Liver (tissue), 9 donors: ENCODE data around the gene SNRPF. TPM values are rescaled to one million over a fixed set of nuclear protein-coding genes. Genes with fewer than 3 reads are reported as not detected.
A peak's percentile ranks its signal among the peaks of the same experiment; 100 is the strongest.

ENCODE experiments used
- DNase-seq: peaks from one replicate; pipeline ENCODE4 v3.0.0-alpha.2; 2017; ENCODE audit warnings: low spot score
- H3K27ac ChIP-seq, 2 donors: one replicate each; pipeline ENCODE4 v1.7.0; 2013; ENCODE audit warnings: inconsistent platforms in 2 of 2, low read length in 2 of 2, control low read depth in 1 of 2, low read depth in 1 of 2, mild to moderate bottlenecking in 1 of 2
- H3K27me3 ChIP-seq, 4 donors: one replicate each; pipeline versions ENCODE4 v1.6.1 to v1.7.0; 2013; ENCODE audit warnings: low read length in 3 of 4, inconsistent platforms in 1 of 4, mild to moderate bottlenecking in 1 of 4, moderate library complexity in 1 of 4; ENCODE audit not compliant: control insufficient read depth in 4 of 4, insufficient read depth in 4 of 4
- H3K36me3 ChIP-seq, 4 donors: one replicate each; pipeline versions ENCODE4 v1.6.1 to v1.7.0; 2013; ENCODE audit warnings: low read length in 3 of 4, mild to moderate bottlenecking in 3 of 4, low read depth in 1 of 4, moderate library complexity in 1 of 4; ENCODE audit not compliant: control insufficient read depth in 4 of 4, insufficient read depth in 3 of 4
- H3K4me1 ChIP-seq, 4 donors: one replicate each; pipeline versions ENCODE4 v1.6.1 to v1.7.0; 2013; ENCODE audit warnings: low read length in 3 of 4, mild to moderate bottlenecking in 3 of 4, moderate library complexity in 1 of 4; ENCODE audit not compliant: control insufficient read depth in 4 of 4, insufficient read depth in 4 of 4
- H3K4me3 ChIP-seq, 3 donors: one replicate each; pipeline versions ENCODE4 v1.6.1 to v1.7.0; 2013; ENCODE audit warnings: low read length in 3 of 3, control low read depth in 1 of 3, low read depth in 1 of 3, mild to moderate bottlenecking in 1 of 3
- H3K9ac ChIP-seq, 2 donors: one replicate each; pipeline ENCODE4 v1.7.0; 2013; ENCODE audit warnings: low read length in 2 of 2, mild to moderate bottlenecking in 2 of 2, moderate library complexity in 2 of 2, control low read depth in 1 of 2, low read depth in 1 of 2
- H3K9me3 ChIP-seq, 4 donors: one replicate each; pipeline versions ENCODE4 v1.6.1 to v1.7.0; 2013; ENCODE audit warnings: low read length in 3 of 4; ENCODE audit not compliant: control insufficient read depth in 4 of 4
- ATF3 ChIP-seq: IDR thresholded peaks from 2 replicates; pipeline ENCODE4 v1.6.1; 2016; ENCODE audit warnings: antibody characterized with exemption
- CTCF ChIP-seq: fragments of 150-350 bp; IDR thresholded peaks from 2 replicates; pipeline ENCODE4 v1.5.1; 2017; ENCODE audit warnings: improper control_type of control experiment, low read depth, low read length; ENCODE audit not compliant: missing input control
- EGR1 ChIP-seq, 2 donors: IDR thresholded peaks; 2 replicates each; pipeline ENCODE4 v1.6.1; 2016 to 2018; ENCODE audit warnings: antibody characterized with exemption in 2 of 2, low read depth in 2 of 2
- FOXA1 ChIP-seq: IDR thresholded peaks from 2 replicates; pipeline ENCODE4 v1.6.1; 2016; ENCODE audit warnings: antibody characterized with exemption
- FOXA2 ChIP-seq: IDR thresholded peaks from 2 replicates; pipeline ENCODE4 v1.6.1; 2016; ENCODE audit warnings: antibody characterized with exemption
- GABPA ChIP-seq, 2 donors: IDR thresholded peaks in 1 of 2; conservative IDR thresholded peaks in 1 of 2; 2 replicates each; pipeline ENCODE4 v1.6.1; 2016; ENCODE audit warnings: antibody characterized with exemption in 2 of 2, mild to moderate bottlenecking in 1 of 2, moderate library complexity in 1 of 2
- HNF4A ChIP-seq, 2 donors: conservative IDR thresholded peaks; 2 replicates each; pipeline ENCODE4 v1.6.1; 2016; ENCODE audit warnings: antibody characterized with exemption in 2 of 2, mild to moderate bottlenecking in 2 of 2
- HNF4G ChIP-seq: IDR thresholded peaks from 2 replicates; pipeline ENCODE4 v1.6.1; 2016; ENCODE audit warnings: antibody characterized with exemption
- JUND ChIP-seq, 2 donors: IDR thresholded peaks; 2 replicates each; pipeline ENCODE4 v1.6.1; 2016; ENCODE audit warnings: antibody characterized with exemption in 2 of 2
- MAX ChIP-seq: IDR thresholded peaks from 2 replicates; pipeline ENCODE4 v1.6.1; 2016; ENCODE audit warnings: antibody characterized with exemption
- NR2F2 ChIP-seq: IDR thresholded peaks from 2 replicates; pipeline ENCODE4 v1.6.1; 2016; ENCODE audit warnings: antibody characterized with exemption
- RAD21 ChIP-seq, 2 donors: IDR thresholded peaks; 2 replicates each; pipeline ENCODE4 v1.6.1; 2016; ENCODE audit warnings: antibody characterized with exemption in 2 of 2, mild to moderate bottlenecking in 2 of 2
- RXRA ChIP-seq, 2 donors: IDR thresholded peaks; 2 replicates each; pipeline ENCODE4 v1.6.1; 2017 to 2018; ENCODE audit warnings: antibody characterized with exemption in 2 of 2, mild to moderate bottlenecking in 1 of 2
- SP1 ChIP-seq: IDR thresholded peaks from 2 replicates; pipeline ENCODE4 v1.6.1; 2018; ENCODE audit warnings: antibody characterized with exemption, mild to moderate bottlenecking
- TAF1 ChIP-seq: conservative IDR thresholded peaks from 2 replicates; pipeline ENCODE4 v1.6.1; 2016; ENCODE audit warnings: antibody characterized with exemption, mild to moderate bottlenecking
- YY1 ChIP-seq: IDR thresholded peaks from 2 replicates; pipeline ENCODE4 v1.6.1; 2016; ENCODE audit warnings: antibody characterized with exemption, mild to moderate bottlenecking
- WGBS: extraction: QIAGEN DNeasy Blood & Tissue Kit; methylation state at CpG from one replicate; pipeline ENCODE4 v1.1.7; 2013; 5-methylcytosine and 5-hydroxymethylcytosine counted together
- polyA plus RNA-seq, 2 donors: library from polyadenylated mRNA; stranded (reverse) in 1 of 2; unstranded in 1 of 2; fragments of 200-250 nt in 1 of 2; fragments of >200 nt in 1 of 2; fragmentation: Nextera tagmentation in 1 of 2; extraction: Ambion mirVana in 1 of 2; gene quantifications; one replicate each; pipeline versions ENCODE4 v1.2.1 to v1.2.3, GENCODE V29; 2013 to 2015
- total RNA-seq, 2 donors: library from RNA; depleted of rRNA; stranded (reverse); fragments of >200 nt; gene quantifications; one replicate each; pipeline ENCODE4 v1.2.3, GENCODE V29; 2014
- TF ChIP-seq, protein P1 (sequence below): IDR thresholded peaks from 2 replicates; pipeline ENCODE4 v1.6.1; 2016; ENCODE audit warnings: antibody characterized with exemption
- TF ChIP-seq, protein P2 (sequence below): IDR thresholded peaks from 2 replicates; pipeline ENCODE4 v1.6.1; 2016; ENCODE audit warnings: antibody characterized with exemption, mild to moderate bottlenecking
- donor health status: healthy.
- donor health status: healthy.
- donor health status: healthy.
- donor health status: healthy.
- donor health status: healthy.

The SNRPF gene
- total and polyA plus RNA-seq, 4 donors, result 5.4 to 35.9 (median 12.4) TPM

DNA sequence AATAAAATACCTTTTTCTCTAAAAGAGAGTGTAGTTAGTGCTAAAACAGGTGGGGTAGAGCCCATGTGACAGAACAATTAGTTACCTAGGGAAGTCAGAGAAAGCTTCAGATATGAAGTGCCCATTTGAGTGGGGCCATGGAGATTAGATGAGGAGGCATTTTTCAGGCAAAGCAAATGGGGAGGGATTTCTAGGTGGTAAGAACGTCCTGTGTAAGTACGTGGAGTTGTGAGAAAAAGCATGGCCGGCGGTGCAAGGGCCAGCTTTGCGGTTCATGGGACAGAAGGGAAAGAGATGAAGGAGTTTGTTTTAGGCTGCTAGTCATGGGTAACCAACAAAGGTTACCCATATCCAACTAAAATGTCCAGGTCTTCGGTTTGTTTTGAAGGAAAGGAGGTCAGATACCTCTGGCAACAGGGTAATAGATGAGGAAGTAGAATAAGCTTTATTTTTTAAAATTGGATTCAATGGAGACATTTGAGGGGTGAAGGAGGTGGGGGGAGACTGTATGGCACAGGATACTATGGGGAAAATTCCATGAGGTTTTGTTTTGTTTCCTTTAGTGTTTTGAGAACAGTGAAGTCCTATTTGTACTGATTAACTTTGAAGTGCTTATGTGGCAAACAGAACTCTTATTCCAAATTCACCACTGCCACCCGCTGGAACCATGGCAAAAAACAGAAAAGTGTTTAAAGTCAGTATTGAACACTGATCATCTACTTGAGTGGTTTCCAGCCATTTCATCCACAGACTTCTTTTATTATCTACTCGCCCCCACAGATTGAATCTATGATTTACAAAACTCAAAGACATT lies 10.0 kb upstream of the SNRPF start:
- Histone ChIP-seq H3K27ac (peak overlapping the region; percentile 16 to 28), H3K4me1 (peaks cover 0 to 5% (median 2%) of the 10 kb centered on the region in 4 donors), H3K9me3 (no peaks in the 10 kb centered on the region), H3K27me3 (no peaks in the 10 kb centered on the region), H3K4me3 (peak overlapping the region in 1 of 3 donors; percentile 2), H3K36me3 (no peaks in the 10 kb centered on the region), H3K9ac (peak overlapping the region in 1 of 2 donors; percentile 74)
- TF ChIP-seq HNF4G (no peak), FOXA1 (no peak), RXRA (IDR thresholded peaks at IDR 0.05) (no peak), GABPA (IDR thresholded peaks at IDR 0.05 in 1 of 2, conservative IDR thresholded peaks at IDR 0.05 in 1 of 2) (no peak), CTCF (peak; percentile 58), TAF1 (no peak), MAX (no peak), JUND (IDR thresholded peaks at IDR 0.05) (no peak), ATF3 (no peak), EGR1 (IDR thresholded peaks at IDR 0.05; ENCODE audit: low read depth in 2 of 2) (no peak), FOXA2 (no peak), HNF4A (conservative IDR thresholded peaks at IDR 0.05) (no peak), RAD21 (IDR thresholded peaks at IDR 0.05) (peak; percentile 86), SP1 (no peak), NR2F2 (no peak), YY1 (peak; percentile 62)
- TF ChIP-seq, protein P1, sequence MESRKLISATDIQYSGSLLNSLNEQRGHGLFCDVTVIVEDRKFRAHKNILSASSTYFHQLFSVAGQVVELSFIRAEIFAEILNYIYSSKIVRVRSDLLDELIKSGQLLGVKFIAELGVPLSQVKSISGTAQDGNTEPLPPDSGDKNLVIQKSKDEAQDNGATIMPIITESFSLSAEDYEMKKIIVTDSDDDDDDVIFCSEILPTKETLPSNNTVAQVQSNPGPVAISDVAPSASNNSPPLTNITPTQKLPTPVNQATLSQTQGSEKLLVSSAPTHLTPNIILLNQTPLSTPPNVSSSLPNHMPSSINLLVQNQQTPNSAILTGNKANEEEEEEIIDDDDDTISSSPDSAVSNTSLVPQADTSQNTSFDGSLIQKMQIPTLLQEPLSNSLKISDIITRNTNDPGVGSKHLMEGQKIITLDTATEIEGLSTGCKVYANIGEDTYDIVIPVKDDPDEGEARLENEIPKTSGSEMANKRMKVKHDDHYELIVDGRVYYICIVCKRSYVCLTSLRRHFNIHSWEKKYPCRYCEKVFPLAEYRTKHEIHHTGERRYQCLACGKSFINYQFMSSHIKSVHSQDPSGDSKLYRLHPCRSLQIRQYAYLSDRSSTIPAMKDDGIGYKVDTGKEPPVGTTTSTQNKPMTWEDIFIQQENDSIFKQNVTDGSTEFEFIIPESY, result no peak
- TF ChIP-seq, protein P2, sequence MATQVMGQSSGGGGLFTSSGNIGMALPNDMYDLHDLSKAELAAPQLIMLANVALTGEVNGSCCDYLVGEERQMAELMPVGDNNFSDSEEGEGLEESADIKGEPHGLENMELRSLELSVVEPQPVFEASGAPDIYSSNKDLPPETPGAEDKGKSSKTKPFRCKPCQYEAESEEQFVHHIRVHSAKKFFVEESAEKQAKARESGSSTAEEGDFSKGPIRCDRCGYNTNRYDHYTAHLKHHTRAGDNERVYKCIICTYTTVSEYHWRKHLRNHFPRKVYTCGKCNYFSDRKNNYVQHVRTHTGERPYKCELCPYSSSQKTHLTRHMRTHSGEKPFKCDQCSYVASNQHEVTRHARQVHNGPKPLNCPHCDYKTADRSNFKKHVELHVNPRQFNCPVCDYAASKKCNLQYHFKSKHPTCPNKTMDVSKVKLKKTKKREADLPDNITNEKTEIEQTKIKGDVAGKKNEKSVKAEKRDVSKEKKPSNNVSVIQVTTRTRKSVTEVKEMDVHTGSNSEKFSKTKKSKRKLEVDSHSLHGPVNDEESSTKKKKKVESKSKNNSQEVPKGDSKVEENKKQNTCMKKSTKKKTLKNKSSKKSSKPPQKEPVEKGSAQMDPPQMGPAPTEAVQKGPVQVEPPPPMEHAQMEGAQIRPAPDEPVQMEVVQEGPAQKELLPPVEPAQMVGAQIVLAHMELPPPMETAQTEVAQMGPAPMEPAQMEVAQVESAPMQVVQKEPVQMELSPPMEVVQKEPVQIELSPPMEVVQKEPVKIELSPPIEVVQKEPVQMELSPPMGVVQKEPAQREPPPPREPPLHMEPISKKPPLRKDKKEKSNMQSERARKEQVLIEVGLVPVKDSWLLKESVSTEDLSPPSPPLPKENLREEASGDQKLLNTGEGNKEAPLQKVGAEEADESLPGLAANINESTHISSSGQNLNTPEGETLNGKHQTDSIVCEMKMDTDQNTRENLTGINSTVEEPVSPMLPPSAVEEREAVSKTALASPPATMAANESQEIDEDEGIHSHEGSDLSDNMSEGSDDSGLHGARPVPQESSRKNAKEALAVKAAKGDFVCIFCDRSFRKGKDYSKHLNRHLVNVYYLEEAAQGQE, result no peak
- DNase-seq, result no peak
- 38% methylated on average over 8 of the region's 8 CpGs for WGBS
